Epithelial cell of esophagus (primary cell): Measurements from ENCODE around the gene RAB43.

Source experiments
- DNase-seq: peaks from one replicate; pipeline ENCODE4 v3.0.0; 2010; ENCODE audit warnings: low read depth
- H3K4me3 ChIP-seq: 2 replicates; pipeline ENCODE4 v1.5.1; 2011; ENCODE audit warnings: mild to moderate bottlenecking, low read length, control low read depth
- TF ChIP-seq, protein P1 (sequence below): IDR thresholded peaks from 2 replicates; pipeline ENCODE4 v1.5.1; 2011; ENCODE audit warnings: low read depth, mild to moderate bottlenecking, low read length, control low read depth, inconsistent platforms; ENCODE audit not compliant: insufficient read depth; ENCODE audit errors: missing control alignments

Gene RAB43

DNA sequence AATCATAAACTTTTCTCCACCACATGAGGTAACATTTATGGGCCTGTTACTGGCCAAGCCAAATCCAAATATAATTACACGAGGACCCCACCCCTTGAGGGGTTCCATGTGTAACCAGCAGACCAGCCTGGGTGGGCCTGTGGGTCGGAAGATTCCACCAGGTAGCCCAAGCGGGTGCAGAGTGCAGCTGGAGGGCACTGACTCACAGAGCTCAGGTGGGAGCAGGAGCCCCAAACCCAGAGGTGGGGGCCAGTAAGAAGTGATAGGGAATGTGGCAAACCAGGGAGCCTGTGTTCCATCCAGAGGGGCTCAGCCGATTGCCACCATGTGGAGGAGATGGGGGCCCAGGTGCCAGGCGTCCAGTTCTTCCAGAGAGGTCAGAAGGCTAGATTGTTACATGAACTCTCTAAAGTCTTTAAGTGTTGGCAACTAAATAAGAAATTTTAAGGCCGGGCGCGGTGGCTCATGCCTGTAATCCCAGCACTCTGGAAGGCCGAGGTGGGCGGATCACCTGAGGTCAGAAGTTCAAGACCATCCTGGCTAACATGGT is 58.4 kb downstream of the RAB43 start:
- no peak overlapping the region for H3K4me3 ChIP-seq
- TF ChIP-seq, protein P1, sequence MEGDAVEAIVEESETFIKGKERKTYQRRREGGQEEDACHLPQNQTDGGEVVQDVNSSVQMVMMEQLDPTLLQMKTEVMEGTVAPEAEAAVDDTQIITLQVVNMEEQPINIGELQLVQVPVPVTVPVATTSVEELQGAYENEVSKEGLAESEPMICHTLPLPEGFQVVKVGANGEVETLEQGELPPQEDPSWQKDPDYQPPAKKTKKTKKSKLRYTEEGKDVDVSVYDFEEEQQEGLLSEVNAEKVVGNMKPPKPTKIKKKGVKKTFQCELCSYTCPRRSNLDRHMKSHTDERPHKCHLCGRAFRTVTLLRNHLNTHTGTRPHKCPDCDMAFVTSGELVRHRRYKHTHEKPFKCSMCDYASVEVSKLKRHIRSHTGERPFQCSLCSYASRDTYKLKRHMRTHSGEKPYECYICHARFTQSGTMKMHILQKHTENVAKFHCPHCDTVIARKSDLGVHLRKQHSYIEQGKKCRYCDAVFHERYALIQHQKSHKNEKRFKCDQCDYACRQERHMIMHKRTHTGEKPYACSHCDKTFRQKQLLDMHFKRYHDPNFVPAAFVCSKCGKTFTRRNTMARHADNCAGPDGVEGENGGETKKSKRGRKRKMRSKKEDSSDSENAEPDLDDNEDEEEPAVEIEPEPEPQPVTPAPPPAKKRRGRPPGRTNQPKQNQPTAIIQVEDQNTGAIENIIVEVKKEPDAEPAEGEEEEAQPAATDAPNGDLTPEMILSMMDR = no peak
- no peak for DNase-seq

DNA sequence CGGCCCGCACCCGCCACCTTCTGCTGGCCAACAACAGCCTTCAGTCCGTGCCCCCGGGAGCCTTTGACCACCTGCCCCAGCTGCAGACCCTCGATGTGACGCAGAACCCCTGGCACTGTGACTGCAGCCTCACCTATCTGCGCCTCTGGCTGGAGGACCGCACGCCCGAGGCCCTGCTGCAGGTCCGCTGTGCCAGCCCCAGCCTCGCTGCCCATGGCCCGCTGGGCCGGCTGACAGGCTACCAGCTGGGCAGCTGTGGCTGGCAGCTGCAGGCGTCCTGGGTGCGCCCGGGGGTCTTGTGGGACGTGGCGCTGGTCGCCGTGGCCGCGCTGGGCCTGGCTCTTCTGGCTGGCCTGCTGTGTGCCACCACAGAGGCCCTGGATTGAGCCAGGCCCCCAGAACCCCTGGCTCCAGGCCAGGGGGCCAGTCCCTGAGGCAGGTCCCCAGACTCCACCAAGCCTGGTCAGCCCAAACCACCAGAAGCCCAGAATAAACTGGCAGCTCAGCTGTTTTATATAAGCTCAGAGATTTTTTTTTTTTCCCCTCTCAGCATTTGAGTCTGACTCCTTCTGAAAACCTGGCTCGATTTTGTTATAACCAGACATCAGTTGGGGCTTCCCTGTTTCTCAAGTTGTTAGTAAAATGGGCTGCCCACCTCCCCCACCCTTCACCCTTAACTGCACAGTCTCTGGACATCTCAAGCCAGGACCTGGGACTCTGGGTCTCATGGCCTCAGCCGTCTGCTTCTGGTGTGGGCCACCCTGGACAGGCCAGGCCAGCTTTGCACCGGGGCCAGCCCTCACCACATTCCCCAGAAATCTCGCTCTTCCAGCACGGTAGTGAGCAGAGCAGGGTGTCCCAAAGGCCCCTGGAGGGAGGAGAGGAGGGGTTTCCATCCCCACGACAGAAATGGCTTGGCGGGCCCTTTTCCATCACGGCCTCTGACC is 59.4 kb downstream of the RAB43 start:
- DNase-seq = no peak
- no peak overlapping the region for H3K4me3 ChIP-seq
- TF ChIP-seq, protein P1 = no peak

DNA sequence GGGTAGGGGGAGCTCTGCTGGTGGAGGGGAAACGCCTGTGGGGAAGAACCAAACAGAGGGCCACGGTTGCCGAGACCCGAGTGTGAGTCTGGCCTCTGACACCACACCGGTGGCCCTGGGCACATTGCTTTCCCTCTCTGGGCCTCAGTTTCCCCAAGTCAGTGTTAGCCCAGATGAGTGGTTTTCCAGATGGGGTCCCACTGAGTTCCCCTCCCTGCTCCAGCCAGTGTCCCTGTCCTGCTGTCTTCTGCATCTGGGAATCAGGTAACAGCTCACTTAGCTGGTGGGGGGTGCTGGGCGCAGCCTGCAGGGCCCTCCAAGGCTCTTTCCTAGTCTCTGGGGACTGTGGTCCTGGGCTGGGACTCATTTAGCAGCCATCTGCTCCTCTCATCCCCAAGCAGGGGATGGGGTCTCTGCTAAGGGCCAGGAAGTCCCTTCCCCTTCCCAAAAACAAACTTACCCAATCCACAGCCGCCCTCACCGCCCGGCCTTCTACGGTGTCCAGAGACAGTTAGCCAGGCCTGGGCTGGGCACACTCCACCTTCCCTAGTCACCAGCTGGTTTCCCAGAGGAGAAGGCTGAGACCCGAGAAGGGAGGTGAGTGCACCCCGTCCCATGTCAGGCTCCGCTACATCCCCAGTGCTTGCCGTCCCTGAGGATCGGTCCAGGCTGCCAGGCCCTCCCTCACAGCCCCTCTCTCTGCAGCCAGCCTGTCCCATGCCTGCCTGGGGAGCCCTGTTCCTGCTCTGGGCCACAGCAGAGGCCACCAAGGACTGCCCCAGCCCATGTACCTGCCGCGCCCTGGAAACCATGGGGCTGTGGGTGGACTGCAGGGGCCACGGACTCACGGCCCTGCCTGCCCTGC is 60.3 kb downstream of the RAB43 start:
- no peak for DNase-seq
- H3K4me3 ChIP-seq = no peak overlapping the region
- TF ChIP-seq, protein P1 = no peak

DNA sequence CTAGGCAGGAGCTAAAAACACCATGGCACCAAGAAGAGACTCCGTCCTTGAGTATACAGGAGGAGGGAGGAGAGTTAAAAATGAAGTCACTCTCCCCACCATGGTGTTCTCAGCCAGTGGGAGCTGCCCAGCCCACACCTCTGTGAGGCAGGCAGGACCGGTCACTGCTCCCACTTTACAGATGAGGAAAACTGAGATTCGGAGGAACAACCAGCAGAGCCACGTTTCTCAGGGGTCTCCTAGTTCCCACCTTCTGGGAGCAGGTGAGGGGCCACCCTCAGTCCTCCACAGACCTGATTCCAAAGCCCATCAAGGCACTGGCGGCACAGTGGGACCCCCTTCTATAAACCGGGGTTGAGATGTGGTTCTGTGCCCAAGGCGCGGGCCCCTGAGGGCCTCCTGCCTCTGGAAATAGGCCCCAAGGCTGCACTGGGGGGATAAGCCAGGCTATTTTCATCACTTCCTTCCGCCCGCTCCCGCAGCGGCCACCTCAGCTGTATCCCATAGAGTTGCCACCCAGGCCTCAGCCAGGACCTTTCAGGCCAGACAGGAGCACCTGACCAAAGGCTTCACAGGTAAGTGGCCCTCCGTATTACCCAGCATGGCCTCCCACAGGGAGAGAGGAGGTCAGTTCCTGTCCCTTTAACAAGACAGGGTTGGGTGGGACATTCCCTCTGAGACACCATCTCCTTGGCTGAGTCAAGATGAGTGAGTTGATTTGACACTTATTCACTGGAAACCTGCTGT is 61.2 kb downstream of the RAB43 start, which contains the start of gene GP9:
GP9 (plus strand) TSS at position 504 of the 747 bp plus-strand sequence. CDS start 961 bp downstream, outside the sequence.
- no peak within 1 kb of the TSS for H3K4me3 ChIP-seq
- DNase-seq = no peak
- TF ChIP-seq, protein P1 = no peak

DNA sequence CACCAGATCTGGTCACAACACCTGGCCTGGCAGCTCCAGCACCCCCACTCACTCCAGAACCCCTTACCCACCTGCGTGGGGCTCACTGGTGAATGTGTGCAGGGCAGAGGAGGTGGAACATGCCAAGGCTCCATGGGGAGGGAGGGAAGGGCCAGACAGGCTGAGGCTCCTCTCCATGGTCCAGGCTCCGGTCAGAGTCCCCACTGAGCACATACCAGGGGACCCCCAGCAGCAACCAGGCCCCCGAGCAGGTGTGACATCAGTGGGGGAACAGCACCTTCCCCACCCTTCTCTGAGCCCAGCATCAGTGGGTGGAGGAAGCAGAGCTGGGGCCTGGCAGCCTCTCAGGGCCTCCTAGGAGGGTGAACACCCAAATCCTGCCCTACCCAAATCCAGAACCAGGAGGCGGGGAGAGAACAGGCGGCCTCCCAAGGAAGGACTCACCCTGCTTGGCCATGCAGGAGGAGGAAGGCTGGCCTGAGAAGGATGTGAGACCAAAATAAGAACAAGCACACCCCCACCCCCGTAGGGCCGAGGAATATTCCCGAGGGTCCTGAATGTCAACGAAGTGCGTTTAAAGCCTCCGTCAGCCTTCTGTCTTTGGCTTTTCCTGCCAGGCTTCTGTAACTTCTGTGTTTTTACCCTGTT is 62.2 kb downstream of the RAB43 start:
- no peak overlapping the region for H3K4me3 ChIP-seq
- no peak for DNase-seq
- TF ChIP-seq, protein P1 = no peak
